GM12878 (cell line): ENCODE data around the gene PTPRM. TPM values are rescaled to one million over a fixed set of nuclear protein-coding genes. Genes with fewer than 3 reads are reported as not detected.

Experiments
- ATAC-seq: fragments of 200-7000 bp; cut with Tn5 transposase; 3 replicates; pipeline ENCODE4 v1.9.1; 2020; ENCODE audit warnings: mild to moderate bottlenecking, moderate library complexity
- BruUV-seq: library from RNA; stranded (reverse); fragments of 400-500 nt; replicated peaks from 2 replicates; lab custom pipeline; 2021; lab: Mats Ljungman, UMichigan
- CTCF ChIA-PET: fragments of 300-600 bp; sonication (Branson Sonifier 250); formaldehyde crosslinking; extraction: SDS; loops from one replicate; lab custom pipeline; 2021; ENCODE audit warnings: inconsistent platforms; lab: Yijun Ruan, JAX
- POLR2A ChIA-PET: fragments of 350-600 bp; formaldehyde crosslinking; extraction: SDS; loops from one replicate; lab custom pipeline; 2021; ENCODE audit warnings: inconsistent platforms; lab: Charles Lee
- RAD21 ChIA-PET: fragments of 300-600 bp; sonication (Branson Sonifier 250); formaldehyde crosslinking; loops from one replicate; lab custom pipeline; 2023; ENCODE audit warnings: antibody characterized with exemption; ENCODE audit not compliant: unreplicated experiment; lab: Charles Lee
- SMC1A ChIA-PET: fragments of 300-600 bp; sonication (Branson Sonifier 250); formaldehyde crosslinking; loops from one replicate; lab custom pipeline; 2023; ENCODE audit not compliant: unreplicated experiment, uncharacterized antibody; lab: Charles Lee
- DNase-seq: peaks from one replicate; pipeline ENCODE4 v3.0.0-alpha.2; 2011; ENCODE audit warnings: low read depth, low spot score
- FAIRE-seq: peaks from 3 replicates; lab custom pipeline; 2011; peaks lifted over from hg19 to GRCh38; lab: Jason Lieb, UNC
- H2AFZ ChIP-seq: 2 replicates; pipeline ENCODE4 v1.6.0; 2011; ENCODE audit warnings: low read depth, low read length, control low read depth; ENCODE audit not compliant: control insufficient read depth
- H3K27ac ChIP-seq: 2 replicates; pipeline ENCODE4 v1.5.1; 2011; ENCODE audit warnings: control low read depth; ENCODE audit not compliant: control insufficient read depth, insufficient read depth
- H3K27me3 ChIP-seq, 2 experiments: replicated peaks in 1 of 2; 2 replicates each; pipeline versions ENCODE4 v1.6.0 to v1.6.1; 2011; ENCODE audit warnings: low read length in 1 of 2; ENCODE audit not compliant: control insufficient read depth in 2 of 2, insufficient read depth in 2 of 2
- H3K36me3 ChIP-seq, 2 experiments: 2 replicates each; pipeline ENCODE4 v1.5.1; 2011; ENCODE audit warnings: low read length in 1 of 2; ENCODE audit not compliant: control insufficient read depth in 2 of 2, insufficient read depth in 2 of 2
- H3K4me1 ChIP-seq: 2 replicates; pipeline ENCODE4 v1.6.1; 2011; ENCODE audit warnings: mild to moderate bottlenecking, low read length, moderate library complexity, mixed read lengths; ENCODE audit not compliant: control insufficient read depth, insufficient read depth
- H3K4me2 ChIP-seq: 2 replicates; pipeline ENCODE4 v1.6.0; 2011; ENCODE audit warnings: control low read depth; ENCODE audit not compliant: control insufficient read depth, insufficient read depth
- H3K4me3 ChIP-seq: fragments of 200-600 bp; sonication (generic); 2 replicates; pipeline ENCODE4 v1.5.1; 2016
- H3K79me2 ChIP-seq: 2 replicates; pipeline ENCODE4 v1.6.0; 2011; ENCODE audit warnings: low read length; ENCODE audit not compliant: control insufficient read depth, insufficient read depth
- H3K9ac ChIP-seq: 2 replicates; pipeline ENCODE4 v1.8.0; 2011; ENCODE audit warnings: low read length, control low read depth, mixed read lengths; ENCODE audit not compliant: control insufficient read depth, insufficient read depth
- H3K9me3 ChIP-seq: replicated peaks from 3 replicates; pipeline ENCODE4 v1.5.1; 2011; ENCODE audit warnings: mild to moderate bottlenecking, low read length; ENCODE audit not compliant: control insufficient read depth, insufficient read depth
- H4K20me1 ChIP-seq: 2 replicates; pipeline ENCODE4 v1.6.0; 2011; ENCODE audit not compliant: control insufficient read depth, insufficient read depth
- BHLHE40 ChIP-seq, 2 experiments: fragments of 450-650 bp in 1 of 2; IDR thresholded peaks; 2 replicates each; pipeline ENCODE4 v1.6.1; 2011 to 2017; ENCODE audit warnings: low read depth in 2 of 2, borderline replicate concordance in 1 of 2, improper control_type of control experiment in 1 of 2, low read length in 1 of 2, mild to moderate bottlenecking in 1 of 2
- CBX3 ChIP-seq: fragments of 200-600 bp; sonication (generic); IDR thresholded peaks from 2 replicates; pipeline ENCODE4 v1.6.1; 2016; ENCODE audit warnings: low read depth, borderline replicate concordance
- CEBPZ ChIP-seq: fragments of 150-350 bp; IDR thresholded peaks from 2 replicates; pipeline ENCODE4 v1.6.1; 2016; ENCODE audit warnings: low read depth, low read length
- DPF2 ChIP-seq: fragments of 450-650 bp; IDR thresholded peaks from 2 replicates; pipeline ENCODE4 v1.6.1; 2017; ENCODE audit warnings: mild to moderate bottlenecking
- E2F4 ChIP-seq: IDR thresholded peaks from 2 replicates; pipeline ENCODE4 v1.6.1; 2012; ENCODE audit warnings: low read depth, low read length, improper control_type of control experiment
- EP300 ChIP-seq, 2 experiments: fragments of 150-350 bp in 1 of 2; IDR thresholded peaks; 2 replicates each; pipeline ENCODE4 v1.6.1; 2011 to 2012; ENCODE audit warnings: low read depth in 2 of 2, low read length in 2 of 2, borderline replicate concordance in 1 of 2, improper control_type of control experiment in 1 of 2, inconsistent platforms in 1 of 2; ENCODE audit not compliant: control insufficient read depth in 1 of 2
- ETV6 ChIP-seq, 2 experiments: fragments of 450-650 bp in 1 of 2; IDR thresholded peaks in 1 of 2; conservative IDR thresholded peaks in 1 of 2; 2 replicates each; pipeline ENCODE4 v1.6.1; 2014; ENCODE audit warnings: antibody characterized with exemption in 1 of 2, borderline replicate concordance in 1 of 2, low read depth in 1 of 2, mild to moderate bottlenecking in 1 of 2, moderate library complexity in 1 of 2
- FOXK2 ChIP-seq: fragments of 450-650 bp; IDR thresholded peaks from 2 replicates; pipeline ENCODE4 v1.6.1; 2017; ENCODE audit warnings: mild to moderate bottlenecking, moderate library complexity
- LARP7 ChIP-seq: fragments of 450-650 bp; IDR thresholded peaks from 2 replicates; pipeline ENCODE4 v1.6.1; 2017; ENCODE audit warnings: mild to moderate bottlenecking
- MAX ChIP-seq: IDR thresholded peaks from 2 replicates; pipeline ENCODE4 v1.6.1; 2012; ENCODE audit warnings: low read depth, low read length, improper control_type of control experiment
- MEF2B ChIP-seq: fragments of 450-650 bp; IDR thresholded peaks from 2 replicates; pipeline ENCODE4 v1.6.1; 2018; ENCODE audit warnings: mild to moderate bottlenecking, moderate library complexity; ENCODE audit not compliant: partially characterized antibody, poor library complexity, severe bottlenecking
- POU2F2 ChIP-seq: IDR thresholded peaks from 3 replicates; pipeline ENCODE4 v1.6.1; 2011; ENCODE audit warnings: low read depth, mild to moderate bottlenecking, low read length, borderline replicate concordance
- RAD21 ChIP-seq: IDR thresholded peaks from 2 replicates; pipeline ENCODE4 v1.6.1; 2011; ENCODE audit warnings: mild to moderate bottlenecking, low read depth, low read length, moderate library complexity; ENCODE audit not compliant: insufficient read depth
- RELB ChIP-seq: fragments of 450-650 bp; IDR thresholded peaks from 2 replicates; pipeline ENCODE4 v1.6.1; 2017; ENCODE audit warnings: low read depth, mild to moderate bottlenecking, moderate library complexity
- SREBF1 ChIP-seq: IDR thresholded peaks from 2 replicates; pipeline ENCODE4 v1.6.1; 2012; ENCODE audit warnings: mild to moderate bottlenecking, low read length
- SREBF2 ChIP-seq: IDR thresholded peaks from 2 replicates; pipeline ENCODE4 v1.6.1; 2012; ENCODE audit warnings: mild to moderate bottlenecking, low read length
- ZNF207 ChIP-seq: fragments of 450-650 bp; IDR thresholded peaks from 2 replicates; pipeline ENCODE4 v1.6.1; 2014; ENCODE audit warnings: antibody characterized with exemption, mild to moderate bottlenecking, borderline replicate concordance
- WGBS: methylation state at CpG from one replicate; pipeline ENCODE4 v1.1.6; 2016; ENCODE audit warnings: low lambda C conversion rate; ENCODE audit not compliant: insufficient replicate concordance, insufficient coverage; ENCODE audit errors: missing lambda C conversion rate; 5-methylcytosine and 5-hydroxymethylcytosine counted together
- in situ Hi-C: fragments of 300-500 bp; cut with MboI; formaldehyde crosslinking; loops from 9 replicates; pipeline ENCODE4 v1.14.3; 2018; ENCODE audit warnings: mixed read lengths
- intact Hi-C: fragments of 100-400 bp; cut with micrococcal nuclease; formaldehyde crosslinking; loops from one replicate; pipeline ENCODE4 v1.14.2; 2022; ENCODE audit not compliant: unreplicated experiment
- polyA plus RNA-seq, 11 experiments: library from polyadenylated mRNA; depleted of rRNA in 4 of 11; unstranded in 6 of 11; stranded (reverse) in 5 of 11; fragments of >200 nt; fragmentation: Nextera tagmentation in 4 of 11; fragmentation: Illumina TruSeq in 1 of 11; extraction: Ambion mirVana in 4 of 11; extraction: Trizol in 1 of 11; gene quantifications; 1 replicate in 1 of 11; 2 replicates in 10 of 11; pipeline versions ENCODE4 v1.2.1 to v1.2.3, GENCODE V29; 2011 to 2016; ENCODE audit warnings: inconsistent platforms in 2 of 11, missing spikeins in 2 of 11, low read depth in 1 of 11
- total RNA-seq, 4 experiments: library from RNA; depleted of rRNA in 3 of 4; stranded (reverse); fragments of >200 nt in 3 of 4; fragmentation: Illumina TruSeq in 1 of 4; extraction: Trizol in 1 of 4; gene quantifications; 2 replicates each; pipeline versions ENCODE4 v1.2.1 to v1.2.3, GENCODE V29; 2013 to 2021

PTPRM gene
- total and polyA plus RNA-seq, 10 of the 15 experiments (the other 5 are each of a cell fraction or from before 2014, with no cell fraction given): 0.07 to 22.6 (median 0.60) TPM

GRCh38 chr18:7937268-7937667, 370.2 kb downstream of the PTPRM start (continued):
- TF ChIP-seq RELB: no peak
- no peak for TF ChIP-seq LARP7
- TF ChIP-seq EP300 (IDR thresholded peaks at IDR 0.05; ENCODE audit: borderline replicate concordance in 1 of 2, control insufficient read depth in 1 of 2, low read depth in 2 of 2, low read length in 2 of 2): no peak
- TF ChIP-seq MAX: no peak
- TF ChIP-seq DPF2: no peak
- no peak for TF ChIP-seq SREBF1

- BruUV-seq: no TSS peak
- TF ChIP-seq RAD21: no peak
- TF ChIP-seq CBX3: no peak
- no peak for TF ChIP-seq BHLHE40 (IDR thresholded peaks at IDR 0.05; ENCODE audit: borderline replicate concordance in 1 of 2, low read depth in 2 of 2, low read length in 1 of 2)
- TF ChIP-seq MEF2B: no peak
- no peak for TF ChIP-seq FOXK2
- no peak for TF ChIP-seq SREBF2
- no peak for TF ChIP-seq E2F4
- no peak for TF ChIP-seq ZNF207
- no peak for TF ChIP-seq CEBPZ
- no peak for TF ChIP-seq ETV6 (conservative IDR thresholded peaks at IDR 0.05 in 1 of 2, IDR thresholded peaks at IDR 0.05 in 1 of 2; ENCODE audit: borderline replicate concordance in 1 of 2, low read depth in 1 of 2)
- TF ChIP-seq POU2F2: no peak
Observed at GRCh38 chr18:7939521-7939920, 372.4 kb downstream of the PTPRM start.

More at GRCh38 chr18:7939521-7939920, 372.4 kb downstream of the PTPRM start:
- FAIRE-seq (no peak), DNase-seq (no peak), ATAC-seq (no peak)
- no peak overlapping the region for H3K27ac ChIP-seq
- H4K20me1 ChIP-seq: no peaks in the 10 kb centered on the region
- CTCF ChIA-PET: no interaction called here
- no peaks in the 10 kb centered on the region for H3K79me2 ChIP-seq
- in situ Hi-C loops: no loop called here
- 31% methylated on average over 5 of the region's 5 CpGs for WGBS
- H3K27me3 ChIP-seq: peaks cover 0 to 2% of the 10 kb centered on the region in 2 experiments; a peak in 2 of 4 replicates
- POLR2A ChIA-PET: no interaction called here
- no peak overlapping the region for H3K9ac ChIP-seq
- intact Hi-C loops: no loop called here
- no peak overlapping the region for H3K4me2 ChIP-seq
- no peaks in the 10 kb centered on the region for H3K9me3 ChIP-seq
- RAD21 ChIA-PET: interaction anchor here (1.0 kb wide), 1 partner anchor 114 kb away, joined by 3 read pairs; no protein-coding TSS in a partner anchor
- SMC1A ChIA-PET: no interaction called here
- H3K36me3 ChIP-seq: no peaks in the 10 kb centered on the region
- H2AFZ ChIP-seq: no peak overlapping the region
- no peak overlapping the region for H3K4me3 ChIP-seq
- H3K4me1 ChIP-seq: no peaks in the 10 kb centered on the region
